Activated CD4-positive, alpha-beta T cell treated with anti-CD3 and anti-CD28 coated beads, Interleukin-2, amount 50 U/mL, for 48 hours (primary cell): ENCODE measurements around the gene RNPEP.
"Not testable (repeated sequence)": the region's sequence is repeated elsewhere in the genome, so short reads cannot be mapped to it uniquely, and the experiment has no call there.

Source experiments
- DNase-seq, 2 experiments: peaks; one replicate each; pipeline ENCODE4 v3.0.0-alpha.2; 2020

The RNPEP gene, protein sequence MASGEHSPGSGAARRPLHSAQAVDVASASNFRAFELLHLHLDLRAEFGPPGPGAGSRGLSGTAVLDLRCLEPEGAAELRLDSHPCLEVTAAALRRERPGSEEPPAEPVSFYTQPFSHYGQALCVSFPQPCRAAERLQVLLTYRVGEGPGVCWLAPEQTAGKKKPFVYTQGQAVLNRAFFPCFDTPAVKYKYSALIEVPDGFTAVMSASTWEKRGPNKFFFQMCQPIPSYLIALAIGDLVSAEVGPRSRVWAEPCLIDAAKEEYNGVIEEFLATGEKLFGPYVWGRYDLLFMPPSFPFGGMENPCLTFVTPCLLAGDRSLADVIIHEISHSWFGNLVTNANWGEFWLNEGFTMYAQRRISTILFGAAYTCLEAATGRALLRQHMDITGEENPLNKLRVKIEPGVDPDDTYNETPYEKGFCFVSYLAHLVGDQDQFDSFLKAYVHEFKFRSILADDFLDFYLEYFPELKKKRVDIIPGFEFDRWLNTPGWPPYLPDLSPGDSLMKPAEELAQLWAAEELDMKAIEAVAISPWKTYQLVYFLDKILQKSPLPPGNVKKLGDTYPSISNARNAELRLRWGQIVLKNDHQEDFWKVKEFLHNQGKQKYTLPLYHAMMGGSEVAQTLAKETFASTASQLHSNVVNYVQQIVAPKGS

DNA sequence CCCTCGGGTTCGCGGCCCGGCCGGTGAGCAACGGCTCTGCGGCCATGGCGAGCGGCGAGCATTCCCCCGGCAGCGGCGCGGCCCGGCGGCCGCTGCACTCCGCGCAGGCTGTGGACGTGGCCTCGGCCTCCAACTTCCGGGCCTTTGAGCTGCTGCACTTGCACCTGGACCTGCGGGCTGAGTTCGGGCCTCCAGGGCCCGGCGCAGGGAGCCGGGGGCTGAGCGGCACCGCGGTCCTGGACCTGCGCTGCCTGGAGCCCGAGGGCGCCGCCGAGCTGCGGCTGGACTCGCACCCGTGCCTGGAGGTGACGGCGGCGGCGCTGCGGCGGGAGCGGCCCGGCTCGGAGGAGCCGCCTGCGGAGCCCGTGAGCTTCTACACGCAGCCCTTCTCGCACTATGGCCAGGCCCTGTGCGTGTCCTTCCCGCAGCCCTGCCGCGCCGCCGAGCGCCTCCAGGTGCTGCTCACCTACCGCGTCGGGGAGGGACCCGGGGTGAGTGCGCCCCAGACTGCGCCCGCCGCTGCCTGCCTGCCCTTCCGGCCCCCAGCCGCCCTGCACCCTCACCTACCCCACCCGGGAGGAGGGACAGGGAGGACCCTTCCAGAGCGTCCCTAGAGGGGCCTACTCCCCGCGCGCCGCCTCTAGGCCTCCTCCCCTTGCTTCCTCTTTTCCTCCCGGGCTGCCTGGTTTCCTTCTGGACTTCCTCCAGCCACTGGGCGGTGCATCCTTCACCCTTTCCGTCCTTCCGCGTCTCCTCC is at the start of gene RNPEP:
RNPEP (plus strand) TSS at position 26 of the 757 bp plus-strand sequence; CDS start at position 45, 19 bp downstream.
- DNase-seq, result peak; percentile 56 to 60

DNA sequence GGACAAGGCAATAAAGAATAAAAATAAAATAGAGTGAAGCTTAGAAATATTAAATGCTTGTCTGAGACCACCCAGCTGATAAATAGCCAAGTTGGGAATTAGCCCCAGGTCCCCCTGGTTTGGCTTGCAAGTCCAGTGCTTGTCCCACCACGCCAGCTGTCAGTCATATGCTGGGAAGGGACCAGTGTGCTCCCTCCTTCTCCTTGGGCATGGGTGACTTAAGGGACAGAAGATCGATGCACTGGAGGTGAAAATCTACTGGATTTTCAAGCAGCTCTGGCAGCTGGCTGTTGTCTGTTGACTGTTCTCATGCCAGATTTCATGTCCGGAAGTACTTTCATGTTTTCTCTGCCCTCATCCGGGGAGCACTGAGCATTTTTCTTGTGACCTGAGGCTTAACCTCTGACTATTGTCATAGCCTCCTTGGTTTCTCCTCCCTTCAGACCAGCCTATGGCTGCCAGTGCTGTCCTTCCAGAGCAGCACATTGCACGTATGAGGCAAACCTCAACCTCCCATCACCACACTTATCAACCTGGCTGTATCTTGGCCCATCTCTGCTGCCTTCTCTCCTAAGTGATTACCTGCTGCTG is 48.5 kb upstream of the RNPEP start:
- no peak for DNase-seq

DNA sequence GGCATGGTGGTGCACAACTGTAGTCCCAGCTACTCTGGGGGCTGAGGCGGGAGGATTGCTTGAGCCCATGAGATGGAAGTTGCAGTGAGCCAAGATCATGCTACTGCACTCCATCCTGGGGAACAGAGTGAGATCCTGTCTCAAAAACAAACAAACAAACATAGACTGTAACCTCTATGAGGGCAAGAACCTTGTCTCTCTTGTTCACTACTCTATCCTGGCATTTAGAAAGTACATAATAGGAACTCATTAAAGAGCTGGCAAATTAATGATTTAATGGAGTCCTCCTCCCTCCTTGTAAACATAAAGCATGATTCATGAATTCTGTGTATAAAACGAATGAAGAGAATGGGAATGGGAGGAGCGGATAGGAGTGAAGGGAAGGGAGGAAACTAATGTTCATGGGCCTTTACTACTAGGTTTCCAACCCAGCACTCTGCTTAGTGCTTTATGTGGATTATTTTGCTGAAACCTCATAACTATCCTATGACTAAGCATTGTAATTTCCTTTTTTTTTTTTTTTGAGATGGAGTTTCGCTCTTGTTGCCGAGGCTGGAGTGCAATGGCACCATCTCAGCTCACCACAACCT is 44.7 kb upstream of the RNPEP start:
- DNase-seq, result no peak

DNA sequence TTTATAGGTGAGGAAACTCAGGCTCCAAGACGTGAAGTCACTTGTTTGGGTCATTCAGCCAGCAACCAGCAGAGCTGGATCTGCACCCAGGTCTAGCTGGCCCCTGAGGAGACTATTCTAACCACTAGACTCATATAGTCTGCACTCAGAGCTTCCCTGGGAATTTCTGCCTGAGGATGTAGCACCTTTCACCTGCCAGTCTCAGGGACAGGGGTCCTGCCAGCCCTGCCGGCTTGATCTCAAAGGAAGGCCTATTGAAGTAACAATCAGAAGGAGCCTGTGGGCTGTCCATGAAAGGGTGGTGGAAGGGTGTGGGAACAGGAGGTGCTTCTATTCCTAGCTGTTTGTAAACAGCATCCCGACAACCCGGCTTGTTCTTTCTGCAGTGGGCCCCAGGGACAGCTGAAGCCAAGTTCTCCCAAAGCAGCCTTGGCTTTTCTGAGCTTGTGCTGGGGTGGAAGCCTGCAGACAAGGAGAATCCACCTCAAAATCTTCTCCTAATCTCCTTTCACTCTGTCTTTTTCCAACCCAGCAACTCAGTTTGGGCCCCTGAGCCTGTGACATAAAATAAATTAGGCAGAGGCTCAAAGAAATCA is 43.9 kb upstream of the RNPEP start:
- no peak for DNase-seq

DNA sequence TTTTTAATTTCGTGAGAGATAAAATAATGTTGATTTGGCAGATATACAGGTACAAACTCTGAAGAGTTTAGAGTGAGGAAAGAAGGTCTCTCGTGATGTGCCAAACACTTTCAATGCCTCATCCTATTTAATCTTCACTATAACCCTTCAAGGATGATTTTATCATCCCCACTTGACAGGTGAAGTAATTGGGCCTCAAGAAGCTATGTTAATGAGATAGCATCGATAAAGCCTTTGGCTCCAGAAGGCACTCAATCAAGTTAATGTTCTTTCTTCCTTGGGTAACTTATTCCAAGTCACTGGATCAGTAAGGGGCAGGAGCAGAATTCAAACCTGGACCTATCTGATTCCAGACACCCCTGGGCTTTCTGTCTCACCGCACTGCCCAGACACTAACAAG is 43.3 kb upstream of the RNPEP start:
- no peak for DNase-seq

DNA sequence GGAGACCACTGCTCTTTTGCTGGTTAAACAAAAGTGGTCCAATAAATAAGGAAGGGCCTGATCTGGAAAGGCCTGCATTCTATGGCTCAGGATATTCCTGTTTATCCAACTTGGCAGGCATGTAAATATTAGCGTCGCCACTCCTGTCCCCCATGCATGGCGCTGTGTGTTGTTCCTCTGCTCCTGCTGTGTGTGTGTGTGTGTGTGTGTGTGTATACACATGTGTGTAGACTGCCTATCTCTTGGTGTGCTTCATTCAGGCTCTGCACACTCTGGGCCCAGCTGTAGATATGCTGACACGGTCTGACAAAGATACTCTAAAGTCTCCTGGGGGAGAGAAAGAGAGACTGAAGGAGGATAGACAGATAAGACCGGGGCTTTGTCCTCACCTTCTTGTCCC is 42.9 kb upstream of the RNPEP start:
- no peak for DNase-seq

DNA sequence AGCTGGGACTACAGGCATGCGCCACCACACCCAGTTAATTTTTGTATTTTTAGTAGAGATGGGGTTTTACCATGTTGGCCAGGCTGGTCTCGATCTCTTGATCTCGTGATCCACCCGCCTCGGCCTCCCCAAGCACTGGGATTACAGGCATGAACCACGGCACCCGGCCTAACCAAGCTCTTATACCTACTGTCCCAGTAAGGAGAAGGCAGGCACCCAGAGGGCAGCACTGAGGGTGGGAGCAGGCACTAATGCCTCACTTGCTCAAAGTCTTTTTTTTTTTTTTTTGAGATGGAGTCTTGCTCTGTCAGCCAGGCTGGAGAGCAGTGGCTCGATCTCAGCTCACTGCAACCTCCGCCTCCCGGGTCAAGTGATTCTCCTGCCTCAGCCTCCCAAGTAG is 42.1 kb upstream of the RNPEP start:
- not testable (repeated sequence) for DNase-seq

DNA sequence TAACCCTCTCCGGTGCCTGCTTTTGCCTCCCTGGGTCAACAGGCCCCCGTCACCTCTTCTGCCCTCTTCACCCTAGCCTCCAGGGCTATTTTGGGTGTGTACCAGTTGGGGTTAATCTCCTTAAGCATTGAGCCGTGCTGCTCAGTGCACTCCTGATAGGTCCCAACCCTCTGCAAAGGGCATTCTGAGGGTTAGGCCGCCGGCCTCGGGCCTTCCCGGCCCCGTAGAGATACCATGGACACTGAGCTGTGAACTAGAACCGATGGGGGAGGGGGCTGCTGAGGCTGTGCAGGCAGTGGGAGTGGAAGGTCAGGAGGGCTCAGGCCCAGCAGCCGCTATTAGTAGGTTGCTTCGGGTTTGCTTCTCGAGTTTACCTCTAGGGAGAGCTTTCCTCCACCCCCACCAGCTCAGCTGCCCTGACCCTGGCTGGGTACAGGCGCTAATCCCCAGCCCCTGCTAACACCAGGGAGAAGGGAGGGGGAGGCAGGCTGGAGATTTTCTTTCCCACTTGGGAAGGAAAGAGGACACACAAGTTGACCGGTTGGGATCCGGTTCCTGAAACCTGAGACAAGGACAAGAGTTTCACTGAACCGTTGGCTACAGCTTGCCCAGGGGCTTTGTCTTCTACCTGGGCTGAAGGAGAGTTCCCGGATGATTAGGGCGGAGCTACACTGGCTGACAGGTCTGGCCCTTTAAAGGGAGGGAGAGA is 40.9 kb upstream of the RNPEP start:
- no peak for DNase-seq

DNA sequence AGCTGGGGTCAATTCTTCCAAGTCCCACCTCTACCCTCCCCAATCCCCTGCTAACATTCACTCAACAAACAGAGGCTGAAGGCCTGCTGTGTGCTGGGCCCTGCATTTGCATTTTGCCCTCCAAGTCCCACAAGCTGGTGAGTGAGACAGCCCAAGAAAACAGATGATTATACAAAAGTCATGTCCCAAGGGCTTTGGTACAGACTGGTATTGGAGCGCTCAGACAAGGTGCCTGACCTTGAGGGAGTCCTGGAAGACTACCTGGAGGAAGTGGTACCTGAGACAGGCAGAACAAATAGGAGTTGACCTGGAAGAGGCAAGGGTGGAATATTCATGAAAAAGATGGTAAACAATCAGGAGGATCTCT is 40.3 kb upstream of the RNPEP start:
- no peak for DNase-seq

DNA sequence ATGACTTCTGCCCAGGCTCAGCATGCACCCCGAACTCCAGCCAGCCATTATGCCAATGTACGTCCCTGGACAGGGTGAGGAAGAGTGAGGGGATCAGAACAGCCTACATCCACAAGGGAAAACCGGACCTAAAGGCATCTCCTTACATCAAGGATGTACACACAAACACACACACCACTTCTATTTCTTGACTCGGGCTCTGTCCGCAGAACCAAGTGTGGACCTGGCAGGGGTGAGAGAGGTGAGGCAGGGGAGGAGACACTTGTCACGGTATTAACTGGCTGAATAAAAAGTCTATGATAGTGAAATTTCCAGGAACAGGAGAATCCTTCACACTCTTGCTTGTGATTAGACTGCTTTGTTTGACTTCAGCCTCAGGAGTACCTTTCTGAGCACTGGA is 38.4 kb upstream of the RNPEP start:
- DNase-seq, result no peak

DNA sequence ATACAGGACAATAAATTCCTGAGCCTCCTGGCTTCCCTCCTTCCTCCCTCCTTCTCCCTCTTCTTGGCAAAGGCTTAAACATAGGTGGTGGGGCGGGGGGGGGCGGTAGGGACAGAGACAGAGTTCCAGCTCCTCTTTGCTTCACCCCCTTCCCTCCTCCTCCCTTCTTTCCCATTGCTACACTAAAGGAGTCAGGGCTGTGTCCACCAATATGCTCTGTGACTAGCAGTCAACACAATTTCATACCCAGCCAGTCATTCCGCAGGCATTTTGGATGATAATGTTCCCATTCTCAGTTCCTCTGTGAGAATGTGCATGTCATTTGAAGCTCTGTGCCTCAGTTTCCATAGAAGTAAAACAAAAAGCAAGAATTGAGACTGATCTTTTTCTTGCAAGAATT is 37.8 kb upstream of the RNPEP start:
- DNase-seq, result no peak

DNA sequence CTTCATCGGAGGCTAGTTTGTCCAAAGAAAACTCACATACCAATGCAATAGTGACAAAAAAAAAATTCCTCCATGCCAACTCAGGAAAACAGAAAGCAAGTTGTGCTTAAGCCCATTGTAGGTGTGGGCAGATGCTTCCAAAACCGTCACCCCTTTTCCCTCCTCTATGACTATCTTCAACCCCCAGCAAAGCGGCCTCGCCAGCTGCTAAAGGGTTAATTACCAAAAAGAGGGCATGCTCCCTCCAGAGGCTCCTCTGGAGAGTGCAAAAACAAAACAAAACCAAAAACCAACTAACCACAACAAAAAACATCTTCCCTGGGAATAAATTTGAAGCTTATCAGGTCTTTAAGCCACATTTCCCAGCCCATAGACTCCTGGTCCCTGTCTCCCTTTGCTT is 37.3 kb upstream of the RNPEP start:
- DNase-seq, result no peak

DNA sequence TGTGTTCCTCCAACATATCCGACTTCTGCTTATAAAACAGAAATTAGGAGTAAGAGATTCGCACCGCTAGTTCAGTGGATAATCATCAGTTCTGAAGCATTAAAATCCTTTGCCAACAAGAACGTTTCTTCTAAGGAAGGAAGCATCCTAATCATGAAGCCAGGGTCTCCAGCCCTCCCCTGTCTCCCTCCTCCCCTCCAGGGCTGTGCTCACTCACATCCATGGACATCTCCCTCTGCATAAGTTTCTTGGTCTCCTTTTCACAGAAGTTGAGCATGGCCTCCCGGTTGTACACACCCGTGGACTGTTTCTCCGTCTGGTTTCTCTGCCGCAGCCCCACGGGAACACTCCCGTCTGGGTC is 36.6 kb upstream of the RNPEP start:
- DNase-seq, result no peak

DNA sequence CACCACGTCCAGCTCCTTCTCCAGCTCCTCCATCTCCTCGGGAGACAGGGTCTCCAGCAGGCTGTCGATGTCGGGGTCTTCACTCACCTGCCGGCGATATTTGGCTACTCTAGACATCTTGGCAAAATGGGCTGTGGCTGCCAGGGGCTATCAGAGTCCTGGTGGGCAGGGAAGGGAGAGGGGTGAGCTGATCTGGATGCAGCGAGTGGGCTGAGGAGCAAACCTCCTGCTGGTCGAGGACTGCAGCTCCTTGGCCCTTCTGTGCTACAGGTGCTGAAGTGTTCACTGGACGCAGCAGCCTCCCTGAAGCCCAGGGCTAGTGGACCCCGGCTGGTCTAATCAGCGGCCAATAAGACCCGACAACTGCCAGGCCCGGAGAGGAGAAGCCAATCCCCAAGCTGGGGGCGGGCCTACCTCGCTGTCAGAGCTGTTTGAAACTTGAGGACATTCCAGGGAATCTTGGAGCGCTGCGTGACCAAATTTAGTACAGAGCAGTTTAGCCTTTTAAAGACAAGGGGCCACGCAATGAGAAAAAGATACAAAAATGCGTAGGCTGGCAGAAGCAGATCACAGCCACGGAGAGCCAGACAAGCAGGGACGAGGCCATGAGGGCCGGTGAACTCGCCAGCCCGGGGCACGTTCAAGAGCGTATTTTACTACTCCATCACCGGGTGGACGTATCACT is 36.1 kb upstream of the RNPEP start, which contains the start of gene LMOD1:
LMOD1 (minus strand) TSS at position 325 of the 685 bp plus-strand sequence; CDS start at position 117, 208 bp downstream.
- peak in 1 of 2 experiments; percentile 5 for DNase-seq

DNA sequence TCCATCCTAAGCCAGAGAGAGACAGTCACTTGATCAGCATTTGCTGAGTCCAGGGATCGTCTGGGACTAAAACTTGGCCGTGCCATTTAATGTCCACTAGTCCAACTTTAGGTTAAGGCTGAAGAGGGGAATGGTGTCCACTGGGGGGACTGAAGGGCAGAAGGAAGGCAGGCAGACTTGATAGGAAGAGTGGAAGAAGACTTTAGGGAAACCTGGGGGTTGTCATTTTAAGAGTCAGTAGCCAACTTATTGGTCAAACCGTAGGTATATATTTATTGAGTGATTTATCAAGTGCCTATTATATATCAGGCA is 34.8 kb upstream of the RNPEP start:
- DNase-seq, result no peak

DNA sequence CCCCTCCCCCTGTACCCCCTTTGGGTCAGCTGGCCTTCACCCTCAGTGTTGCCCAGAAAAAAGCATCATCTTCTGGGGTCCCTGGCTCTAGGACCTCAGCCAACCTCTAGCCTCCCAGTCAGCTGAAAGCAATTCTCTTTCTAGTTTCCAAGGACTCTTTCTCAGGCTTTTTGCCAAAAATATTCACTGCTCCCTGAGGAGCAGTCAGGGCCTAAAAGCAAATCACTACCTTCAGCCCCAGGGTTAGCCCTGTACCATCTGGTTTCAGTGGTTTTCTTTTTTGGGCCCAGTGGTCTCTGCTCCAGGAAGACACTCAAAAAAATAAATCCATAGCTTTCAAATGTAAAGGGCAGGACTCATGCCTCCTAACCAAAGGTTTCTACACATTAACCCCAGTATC is 33.0 kb upstream of the RNPEP start:
- DNase-seq, result no peak

DNA sequence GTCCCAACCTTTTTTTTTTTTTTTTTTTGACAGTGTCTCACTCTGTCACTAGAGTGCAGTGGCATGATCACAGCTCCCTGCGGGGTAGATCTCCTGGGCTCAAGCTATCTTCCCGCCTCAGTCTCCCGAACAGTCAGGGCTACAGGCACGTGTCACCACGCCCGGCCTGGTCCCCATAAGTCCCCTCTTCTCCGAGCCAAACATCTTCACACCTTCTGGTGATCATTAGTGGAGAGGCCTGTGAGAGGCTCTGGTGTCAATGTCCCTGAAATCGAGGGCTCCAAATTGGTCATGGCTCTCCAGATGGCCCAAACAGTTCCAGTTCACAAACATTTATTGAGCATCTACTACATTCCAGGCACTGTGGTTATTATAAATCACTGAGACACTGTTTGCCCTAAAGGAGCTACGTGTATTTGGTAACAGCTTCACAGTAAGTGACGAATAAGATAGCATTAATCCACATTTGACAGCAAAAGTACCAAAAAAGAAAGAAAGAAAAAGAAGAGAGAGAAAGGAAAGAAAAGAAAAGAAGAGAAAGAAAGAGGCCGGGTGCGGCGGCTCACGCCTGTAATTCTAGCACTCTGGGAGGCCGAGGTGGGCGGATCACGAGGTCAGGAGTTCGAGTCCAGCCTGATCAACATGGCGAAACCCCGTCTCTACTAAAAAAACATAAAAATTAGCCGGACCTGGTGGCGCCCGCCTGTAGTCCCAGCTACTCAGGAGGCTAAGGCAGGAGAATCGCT is 28.0 kb upstream of the RNPEP start:
- peak; percentile 19 to 41 for DNase-seq

DNA sequence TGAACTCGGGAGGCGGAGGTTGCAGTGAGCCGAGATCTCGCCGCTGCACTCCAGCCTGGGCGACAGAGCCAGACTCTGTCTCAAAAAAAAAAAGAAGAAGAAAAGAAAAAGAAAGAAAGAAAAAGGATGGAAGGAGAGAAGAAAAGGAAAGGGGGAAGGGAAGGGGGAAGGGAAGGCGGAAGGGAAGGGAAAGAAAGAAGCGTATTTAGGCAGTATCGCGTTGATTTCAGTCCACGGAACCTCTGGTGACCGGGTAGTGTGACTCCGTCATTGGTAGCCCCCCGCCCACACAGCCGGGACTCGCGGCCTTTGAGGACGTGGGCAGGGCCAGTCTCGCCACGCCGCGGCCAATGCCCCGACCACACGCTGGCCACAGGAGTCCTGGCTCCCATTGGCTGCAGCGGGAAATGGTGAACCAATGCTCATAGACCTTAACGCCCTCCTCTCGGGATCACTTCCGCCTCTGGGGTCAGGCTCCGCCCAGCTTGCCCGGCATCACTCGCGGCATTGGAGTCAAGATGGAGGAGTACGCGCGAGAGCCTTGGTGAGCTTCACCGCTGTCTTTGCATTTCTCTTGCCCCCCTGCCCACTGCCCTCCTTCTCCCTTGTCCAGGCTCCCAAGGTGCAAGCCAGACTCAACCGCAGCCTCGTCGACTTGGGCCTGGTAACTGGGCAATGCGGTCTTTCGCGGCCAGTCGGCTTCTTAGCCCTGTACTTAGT is 27.3 kb upstream of the RNPEP start, which contains the start of gene TIMM17A:
TIMM17A (plus strand) TSS at position 495 of the 720 bp plus-strand sequence; CDS start at position 519, 24 bp downstream.
- DNase-seq, result peak; percentile 95 to 97

DNA sequence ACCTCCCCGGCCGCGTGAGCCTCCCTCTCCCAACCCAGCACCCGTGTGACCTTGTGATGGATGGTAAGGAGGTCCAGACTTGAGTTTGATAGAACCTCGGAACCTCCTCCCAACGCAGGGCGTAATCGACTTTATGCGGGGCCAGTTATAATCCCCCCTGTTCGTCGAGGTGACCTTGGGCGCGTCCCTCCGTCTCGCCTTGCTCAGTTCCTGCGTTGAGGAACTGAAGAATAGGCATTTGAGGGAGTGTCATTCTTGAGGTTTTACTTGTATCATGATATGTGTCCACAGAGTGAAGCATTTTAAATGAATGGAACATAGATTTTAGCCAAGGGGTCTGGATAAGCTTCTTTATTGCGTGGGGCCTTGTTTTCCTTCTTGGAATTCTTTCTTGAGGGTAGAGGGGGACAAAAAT is 26.7 kb upstream of the RNPEP start:
- DNase-seq, result no peak

DNA sequence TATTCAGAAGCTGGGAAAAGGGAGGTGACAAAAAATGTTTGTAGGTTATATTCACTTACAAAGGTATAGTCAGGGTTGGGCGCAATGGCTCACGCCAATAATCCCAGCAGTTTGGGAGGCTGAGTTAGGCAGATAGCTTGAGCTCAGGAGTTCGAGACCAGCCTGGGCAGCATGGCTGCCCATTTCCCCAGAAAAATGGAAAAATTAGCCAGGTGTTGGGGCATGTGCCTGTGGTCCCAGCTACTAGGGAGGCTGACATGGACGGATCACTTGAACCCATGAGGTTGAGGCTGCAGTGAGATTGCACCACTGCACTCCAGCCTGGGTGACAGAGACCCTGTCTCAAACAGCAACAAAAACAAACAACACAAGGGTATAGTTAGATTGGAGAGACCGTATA is 24.1 kb upstream of the RNPEP start:
- no peak for DNase-seq
